Measurements from ENCODE around the gene TMEM9.

DNA sequence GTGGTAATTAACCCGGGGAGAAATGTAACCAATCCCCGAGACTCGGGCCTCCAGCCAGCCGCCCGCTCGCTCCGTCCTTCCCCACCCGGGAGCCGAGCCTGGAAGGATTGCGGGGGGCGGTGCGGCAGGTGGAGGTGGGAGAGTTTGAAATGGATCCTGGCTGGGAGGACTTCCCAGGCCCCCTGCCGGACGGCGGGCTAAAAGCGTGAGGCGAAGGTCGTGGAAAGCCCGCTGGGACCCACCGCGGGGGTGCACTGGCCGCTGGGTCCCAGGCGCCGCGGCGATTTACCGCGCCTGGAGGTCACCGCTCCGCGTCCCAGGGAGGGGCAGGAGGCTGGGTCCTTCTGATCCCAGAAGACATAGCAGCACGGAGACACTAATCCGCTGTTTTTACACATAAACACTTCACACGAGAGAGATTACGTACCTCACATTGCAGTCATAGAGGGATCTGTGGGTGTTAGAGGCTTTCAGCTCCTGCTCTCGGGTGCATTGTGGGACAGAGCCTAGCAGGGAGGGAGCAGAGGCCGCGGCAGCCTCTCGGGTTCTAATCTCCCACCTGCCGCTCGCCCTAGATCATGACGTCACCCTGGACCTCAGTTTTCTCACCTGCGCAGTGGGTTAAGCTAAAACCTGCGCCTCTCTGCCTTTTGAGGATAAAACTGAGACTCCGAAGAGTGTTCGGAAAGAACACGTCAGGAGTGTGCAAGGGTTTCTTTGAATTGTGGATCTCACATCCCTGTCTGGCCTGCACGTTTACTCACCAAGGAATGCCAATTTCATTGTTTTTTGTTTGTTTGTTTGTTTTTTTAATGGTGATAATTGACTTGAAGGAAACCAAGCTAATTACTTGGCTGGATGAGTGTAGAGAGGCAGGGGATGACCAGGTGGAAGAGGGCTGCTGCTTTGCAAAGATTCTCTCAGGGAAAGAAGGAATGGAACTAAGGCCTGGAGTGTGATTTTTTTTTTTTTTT lies 17.1 kb upstream of the TMEM9 start:
- TF ChIP-seq GATA2 (IDR thresholded peaks at IDR 0.05; ENCODE audit: low read depth, low read length): peak; percentile 35; the same call in 1 of the 2 replicates
- TF ChIP-seq GATA3 (IDR thresholded peaks at IDR 0.05; ENCODE audit: low read depth, low read length): no peak
